Parathyroid adenoma (tissue), 2 donors: ENCODE data around the gene CDC14A.

Experiments used
- H2AFZ ChIP-seq: fragments of 300-600 bp; sonication (generic); one replicate; pipeline ENCODE4 v1.7.0; 2017; ENCODE audit warnings: antibody characterized with exemption, mild to moderate bottlenecking
- H3K27ac ChIP-seq: fragments of 300-600 bp; sonication (generic); one replicate; pipeline ENCODE4 v1.7.0; 2017
- H3K27me3 ChIP-seq: fragments of 300-600 bp; sonication (generic); one replicate; pipeline ENCODE4 v1.7.0; 2017; ENCODE audit warnings: low read length; ENCODE audit not compliant: control insufficient read depth, insufficient read depth
- H3K36me3 ChIP-seq: fragments of 300-600 bp; sonication (generic); one replicate; pipeline ENCODE4 v1.7.0; 2017; ENCODE audit warnings: low read length; ENCODE audit not compliant: control insufficient read depth, insufficient read depth
- H3K4me1 ChIP-seq: fragments of 300-600 bp; sonication (generic); one replicate; pipeline ENCODE4 v1.7.0; 2017; ENCODE audit warnings: control low read depth
- H3K4me2 ChIP-seq: fragments of 300-600 bp; sonication (generic); one replicate; pipeline ENCODE4 v1.7.0; 2017; ENCODE audit warnings: low read length
- H3K4me3 ChIP-seq: fragments of 300-600 bp; sonication (generic); one replicate; pipeline ENCODE4 v1.7.0; 2017; ENCODE audit warnings: low read depth, low read length
- H3K79me2 ChIP-seq: fragments of 300-600 bp; sonication (generic); one replicate; pipeline ENCODE4 v1.7.0; 2017; ENCODE audit warnings: control low read depth
- H3K9ac ChIP-seq: fragments of 300-600 bp; sonication (generic); one replicate; pipeline ENCODE4 v1.7.0; 2017; ENCODE audit warnings: mild to moderate bottlenecking
- H3K9me3 ChIP-seq: fragments of 300-600 bp; sonication (generic); one replicate; pipeline ENCODE4 v1.7.0; 2017; ENCODE audit warnings: low read length; ENCODE audit not compliant: control insufficient read depth
- TF ChIP-seq, protein P1 (sequence below): fragments of 300-600 bp; sonication (generic); IDR thresholded peaks from one replicate; pipeline ENCODE4 v1.7.0; 2017; ENCODE audit warnings: antibody characterized with exemption, mild to moderate bottlenecking
- donor health status: primary hyperparathyroidism.

The CDC14A gene

DNA sequence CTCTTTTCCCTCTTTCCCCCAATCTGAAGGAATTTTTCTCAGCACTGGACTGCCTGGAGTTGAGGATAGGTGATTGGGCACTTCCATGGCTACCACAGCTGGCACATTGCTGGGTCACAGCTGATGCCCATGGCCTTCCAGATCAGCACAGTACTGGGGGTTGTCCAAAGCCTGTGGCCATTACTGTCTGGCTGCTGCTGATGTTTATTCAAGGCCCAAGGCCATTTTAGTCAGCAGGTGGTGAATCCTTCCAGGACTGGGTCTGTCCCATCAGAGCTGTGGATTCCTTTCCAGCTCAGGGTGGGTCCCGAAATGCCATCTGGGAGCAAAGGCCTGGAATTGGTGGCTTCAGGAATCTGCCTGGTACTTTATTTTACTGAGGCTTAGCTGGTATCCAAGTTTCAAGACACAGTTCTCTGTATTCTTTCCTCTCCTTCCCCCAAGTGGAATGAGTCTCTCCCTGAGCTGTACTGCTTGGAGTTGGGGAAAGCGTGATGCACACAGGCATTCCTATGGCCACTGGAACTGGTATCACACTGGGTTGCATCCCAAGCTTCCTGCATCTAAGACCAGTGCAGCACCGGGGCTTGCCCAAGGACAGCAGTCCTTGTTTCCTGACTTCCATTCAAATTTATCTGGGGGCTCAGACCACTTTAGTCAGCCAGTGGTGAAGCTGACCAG, 204.8 kb downstream of the CDC14A start:
- Histone ChIP-seq H3K79me2 (no peaks in the 10 kb centered on the region), H3K4me3 (no peak overlapping the region), H2AFZ (no peak overlapping the region), H3K9me3 (no peaks in the 10 kb centered on the region), H3K4me1 (no peaks in the 10 kb centered on the region), H3K27ac (no peak overlapping the region), H3K9ac (no peak overlapping the region), H3K36me3 (no peaks in the 10 kb centered on the region), H3K4me2 (no peak overlapping the region), H3K27me3 (no peaks in the 10 kb centered on the region)
- TF ChIP-seq, protein P1, sequence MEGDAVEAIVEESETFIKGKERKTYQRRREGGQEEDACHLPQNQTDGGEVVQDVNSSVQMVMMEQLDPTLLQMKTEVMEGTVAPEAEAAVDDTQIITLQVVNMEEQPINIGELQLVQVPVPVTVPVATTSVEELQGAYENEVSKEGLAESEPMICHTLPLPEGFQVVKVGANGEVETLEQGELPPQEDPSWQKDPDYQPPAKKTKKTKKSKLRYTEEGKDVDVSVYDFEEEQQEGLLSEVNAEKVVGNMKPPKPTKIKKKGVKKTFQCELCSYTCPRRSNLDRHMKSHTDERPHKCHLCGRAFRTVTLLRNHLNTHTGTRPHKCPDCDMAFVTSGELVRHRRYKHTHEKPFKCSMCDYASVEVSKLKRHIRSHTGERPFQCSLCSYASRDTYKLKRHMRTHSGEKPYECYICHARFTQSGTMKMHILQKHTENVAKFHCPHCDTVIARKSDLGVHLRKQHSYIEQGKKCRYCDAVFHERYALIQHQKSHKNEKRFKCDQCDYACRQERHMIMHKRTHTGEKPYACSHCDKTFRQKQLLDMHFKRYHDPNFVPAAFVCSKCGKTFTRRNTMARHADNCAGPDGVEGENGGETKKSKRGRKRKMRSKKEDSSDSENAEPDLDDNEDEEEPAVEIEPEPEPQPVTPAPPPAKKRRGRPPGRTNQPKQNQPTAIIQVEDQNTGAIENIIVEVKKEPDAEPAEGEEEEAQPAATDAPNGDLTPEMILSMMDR, result no peak

- Histone ChIP-seq H3K4me1 (no peaks in the 10 kb centered on the region), H2AFZ (no peak overlapping the region), H3K79me2 (no peaks in the 10 kb centered on the region), H3K4me3 (no peak overlapping the region), H3K36me3 (no peaks in the 10 kb centered on the region), H3K27ac (no peak overlapping the region), H3K9me3 (no peaks in the 10 kb centered on the region), H3K4me2 (no peak overlapping the region), H3K9ac (no peak overlapping the region), H3K27me3 (no peaks in the 10 kb centered on the region)
- TF ChIP-seq, protein P1, result no peak
Observed at GRCh38 chr1:100557606-100557953, 205.3 kb downstream of the CDC14A start.

- no peaks in the 10 kb centered on the region for H3K9me3 ChIP-seq
- H3K4me1 ChIP-seq, result no peaks in the 10 kb centered on the region
- no peak overlapping the region for H2AFZ ChIP-seq
- H3K9ac ChIP-seq, result no peak overlapping the region
- H3K27me3 ChIP-seq, result no peaks in the 10 kb centered on the region
- H3K36me3 ChIP-seq, result no peaks in the 10 kb centered on the region
- no peak overlapping the region for H3K4me2 ChIP-seq
- TF ChIP-seq, protein P1, result no peak
- H3K4me3 ChIP-seq, result no peak overlapping the region
- no peak overlapping the region for H3K27ac ChIP-seq
- no peaks in the 10 kb centered on the region for H3K79me2 ChIP-seq
Observed at GRCh38 chr1:100565533-100565932, 213.2 kb downstream of the CDC14A start.

GRCh38 chr1:100565937-100566699, 213.8 kb downstream of the CDC14A start:
- TF ChIP-seq, protein P1, result no peak
- H3K27ac ChIP-seq, result no peak overlapping the region
- H2AFZ ChIP-seq, result no peak overlapping the region
- H3K9me3 ChIP-seq, result no peaks in the 10 kb centered on the region
- no peaks in the 10 kb centered on the region for H3K79me2 ChIP-seq
- H3K4me1 ChIP-seq, result no peaks in the 10 kb centered on the region
- no peaks in the 10 kb centered on the region for H3K27me3 ChIP-seq
- no peak overlapping the region for H3K9ac ChIP-seq
- H3K36me3 ChIP-seq, result no peaks in the 10 kb centered on the region
- no peak overlapping the region for H3K4me2 ChIP-seq
- no peak overlapping the region for H3K4me3 ChIP-seq

DNA sequence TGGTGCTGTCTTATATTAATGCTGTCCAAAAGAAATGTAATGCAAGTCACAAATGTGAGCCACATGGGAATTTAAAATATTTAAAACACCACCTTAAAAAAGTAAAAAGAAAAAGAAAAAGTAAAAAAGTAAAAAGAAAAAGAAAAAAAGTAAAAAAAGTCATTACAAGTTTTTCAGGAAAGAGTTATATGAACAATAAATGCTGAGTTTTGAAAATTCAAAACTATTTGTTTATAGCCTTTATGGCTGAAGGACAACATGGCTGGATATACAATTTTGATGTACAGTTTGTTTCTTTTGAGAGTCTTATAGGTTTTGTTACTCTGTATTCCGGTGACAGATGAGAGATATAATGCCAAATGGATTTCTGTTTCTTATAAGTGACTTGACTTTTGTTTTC, 214.8 kb downstream of the CDC14A start:
- Histone ChIP-seq H3K4me1 (no peaks in the 10 kb centered on the region), H2AFZ (no peak overlapping the region), H3K4me3 (no peak overlapping the region), H3K27me3 (no peaks in the 10 kb centered on the region), H3K9ac (no peak overlapping the region), H3K36me3 (no peaks in the 10 kb centered on the region), H3K79me2 (no peaks in the 10 kb centered on the region), H3K9me3 (no peaks in the 10 kb centered on the region), H3K4me2 (no peak overlapping the region), H3K27ac (no peak overlapping the region)
- TF ChIP-seq, protein P1, result no peak
